Activated T-cell treated with anti-CD3 and anti-CD28 coated beads for 24 hours (primary cell): Measurements from ENCODE around the gene STOX1.
A peak's percentile ranks its signal among the peaks of the same experiment; 100 is the strongest.
"Not testable (repeated sequence)": the region's sequence is repeated elsewhere in the genome, so short reads cannot be mapped to it uniquely, and the experiment has no call there.

Experiments used
- DNase-seq: peaks from one replicate; pipeline ENCODE4 v3.0.0-alpha.2; 2020; ENCODE audit warnings: low read depth

STOX1 gene

GRCh38 chr10:68895041-68895440 lies 67.7 kb downstream of the STOX1 start:
- DNase-seq, result no peak

GRCh38 chr10:68897336-68897741 lies 70.0 kb downstream of the STOX1 start:
- DNase-seq, result peak; percentile 11

GRCh38 chr10:68899186-68899745 lies 71.9 kb downstream of the STOX1 start:
- no peak for DNase-seq

GRCh38 chr10:68900427-68901104 lies 73.2 kb downstream of the STOX1 start:
- no peak for DNase-seq

GRCh38 chr10:68901105-68901927 lies 74.0 kb downstream of the STOX1 start, which contains the start of gene DDX50:
DDX50 (plus strand) TSS chr10:68901315; CDS start chr10:68901385, 70 bp downstream.
- peak; percentile 94 for DNase-seq

- DNase-seq, result no peak
Measured at GRCh38 chr10:68902382-68902781, 75.1 kb downstream of the STOX1 start.

- no peak for DNase-seq
Measured at GRCh38 chr10:68924593-68924992, 97.3 kb downstream of the STOX1 start.

- no peak for DNase-seq
Measured at GRCh38 chr10:68925489-68925888, 98.2 kb downstream of the STOX1 start.

- not testable (repeated sequence) for DNase-seq
Measured at GRCh38 chr10:68929157-68929556, 101.8 kb downstream of the STOX1 start.

- DNase-seq, result not testable (repeated sequence)
Measured at GRCh38 chr10:68929888-68930287, 102.6 kb downstream of the STOX1 start.

GRCh38 chr10:68932860-68933259 lies 105.5 kb downstream of the STOX1 start:
- DNase-seq, result not testable (repeated sequence)

GRCh38 chr10:68934994-68935393 lies 107.7 kb downstream of the STOX1 start:
- DNase-seq, result no peak

GRCh38 chr10:68938117-68938516 lies 110.8 kb downstream of the STOX1 start:
- no peak for DNase-seq

- DNase-seq, result no peak
Measured at GRCh38 chr10:68938884-68939283, 111.6 kb downstream of the STOX1 start.

GRCh38 chr10:68940917-68941316 lies 113.6 kb downstream of the STOX1 start:
- DNase-seq, result not testable (repeated sequence)
